HepG2 (cell line): ENCODE data around the gene TMEM9. TPM values are rescaled to one million over a fixed set of nuclear protein-coding genes. Genes with fewer than 3 reads are reported as not detected.

Source experiments
- ARHGAP35 ChIP-seq: sonication (generic); formaldehyde crosslinking; IDR thresholded peaks from 2 replicates; pipeline ENCODE4 v1.9.0; 2022; ENCODE audit warnings: mild to moderate bottlenecking, inconsistent platforms, moderate library complexity, missing genetic modification reagents, borderline replicate concordance
- ATF1 ChIP-seq: IDR thresholded peaks from 2 replicates; pipeline ENCODE4 v1.6.1; 2016; ENCODE audit warnings: mild to moderate bottlenecking, control low read depth
- ATF7 ChIP-seq, 2 experiments: fragments of 450-650 bp in 1 of 2; sonication (generic) in 1 of 2; formaldehyde crosslinking in 1 of 2; IDR thresholded peaks; 2 replicates each; pipeline versions ENCODE4 v1.4.0 to v1.6.1; 2016 to 2020; ENCODE audit warnings: antibody characterized with exemption in 1 of 2, mild to moderate bottlenecking in 1 of 2, missing genetic modification reagents in 1 of 2
- CBX1 ChIP-seq: IDR thresholded peaks from one replicate; pipeline ENCODE4 v1.6.1; 2016; ENCODE audit warnings: antibody characterized with exemption, low read depth
- CBX2 ChIP-seq, 2 experiments: fragments of 200-600 bp in 1 of 2; sonication (generic); formaldehyde crosslinking in 1 of 2; IDR thresholded peaks; 2 replicates each; pipeline versions ENCODE4 v1.7.0 to v1.8.1; 2018 to 2022; ENCODE audit warnings: low read depth in 2 of 2, low read length in 1 of 2, mild to moderate bottlenecking in 1 of 2, missing genetic modification reagents in 1 of 2
- CTCF ChIP-seq: sonication (generic); formaldehyde crosslinking; IDR thresholded peaks from 2 replicates; pipeline ENCODE4 v1.5.0; 2020; ENCODE audit warnings: mild to moderate bottlenecking, missing genetic modification reagents, moderate library complexity
- DMAP1 ChIP-seq: IDR thresholded peaks from 2 replicates; pipeline ENCODE4 v1.6.1; 2016
- ESRRA ChIP-seq: sonication (generic); formaldehyde crosslinking; IDR thresholded peaks from 2 replicates; pipeline ENCODE4 v1.5.1; 2020; ENCODE audit warnings: mild to moderate bottlenecking, low read depth, missing genetic modification reagents
- HMG20B ChIP-seq: conservative IDR thresholded peaks from 2 replicates; pipeline ENCODE4 v1.6.1; 2016; ENCODE audit warnings: missing genetic modification reagents, missing compliant biosample characterization
- LBX2 ChIP-seq: sonication (generic); formaldehyde crosslinking; IDR thresholded peaks from 2 replicates; pipeline ENCODE4 v1.5.0; 2020; ENCODE audit warnings: missing genetic modification reagents, mild to moderate bottlenecking, borderline replicate concordance
- NFIB ChIP-seq: sonication (generic); formaldehyde crosslinking; IDR thresholded peaks from 2 replicates; pipeline ENCODE4 v1.9.0; 2021; ENCODE audit warnings: missing genetic modification reagents, mild to moderate bottlenecking, borderline replicate concordance
- NFKBIZ ChIP-seq: IDR thresholded peaks from 2 replicates; pipeline ENCODE4 v1.6.1; 2018; ENCODE audit warnings: missing genetic modification reagents, missing compliant biosample characterization
- NR2F6 ChIP-seq, 2 experiments: IDR thresholded peaks; 2 replicates each; pipeline ENCODE4 v1.6.1; 2016; ENCODE audit warnings: antibody characterized with exemption in 1 of 2, mild to moderate bottlenecking in 1 of 2
- PAF1 ChIP-seq: IDR thresholded peaks from 2 replicates; pipeline ENCODE4 v1.6.1; 2016; ENCODE audit warnings: missing genetic modification reagents, missing compliant biosample characterization
- RAD21 ChIP-seq: fragments of 450-650 bp; formaldehyde crosslinking; IDR thresholded peaks from 2 replicates; pipeline ENCODE4 v1.5.0; 2020; ENCODE audit warnings: mild to moderate bottlenecking
- SAP130 ChIP-seq: IDR thresholded peaks from 2 replicates; pipeline ENCODE4 v1.6.1; 2016; ENCODE audit warnings: low read depth
- SIX1 ChIP-seq: sonication (generic); formaldehyde crosslinking; IDR thresholded peaks from 2 replicates; pipeline ENCODE4 v1.4.0; 2020; ENCODE audit warnings: missing genetic modification reagents, borderline replicate concordance
- THAP9 ChIP-seq: sonication (generic); formaldehyde crosslinking; IDR thresholded peaks from 2 replicates; pipeline ENCODE4; 2020; ENCODE audit warnings: missing genetic modification reagents, mild to moderate bottlenecking, borderline replicate concordance
- ZBTB42 ChIP-seq: sonication (generic); formaldehyde crosslinking; IDR thresholded peaks from 2 replicates; pipeline ENCODE4 v1.5.0; 2020; ENCODE audit warnings: mild to moderate bottlenecking, missing genetic modification reagents
- ZBTB7B ChIP-seq: sonication (generic); formaldehyde crosslinking; IDR thresholded peaks from 2 replicates; pipeline ENCODE4 v1.4.0; 2020; ENCODE audit warnings: missing genetic modification reagents
- ZNF101 ChIP-seq: sonication (generic); formaldehyde crosslinking; IDR thresholded peaks from 2 replicates; pipeline ENCODE4 v1.4.0; 2020; ENCODE audit warnings: mild to moderate bottlenecking, low read depth, missing genetic modification reagents, borderline replicate concordance
- ZNF382 ChIP-seq: sonication (generic); formaldehyde crosslinking; IDR thresholded peaks from 2 replicates; pipeline ENCODE4 v1.5.0; 2020; ENCODE audit warnings: missing genetic modification reagents, mild to moderate bottlenecking, borderline replicate concordance
- ZNF614 ChIP-seq: IDR thresholded peaks from 2 replicates; pipeline ENCODE4 v1.6.1; 2018; ENCODE audit warnings: missing biosample characterization, missing genetic modification reagents, inconsistent platforms, borderline replicate concordance
- ZNF775 ChIP-seq: sonication (generic); formaldehyde crosslinking; IDR thresholded peaks from 2 replicates; pipeline ENCODE4 v1.4.0; 2020; ENCODE audit warnings: missing genetic modification reagents, mild to moderate bottlenecking, moderate library complexity, borderline replicate concordance
- ZSCAN9 ChIP-seq: IDR thresholded peaks from 2 replicates; pipeline ENCODE4 v1.6.1; 2016; ENCODE audit warnings: borderline replicate concordance
- polyA plus RNA-seq, 8 experiments: library from polyadenylated mRNA; depleted of rRNA in 3 of 8; stranded (reverse) in 7 of 8; unstranded in 1 of 8; fragments of >200 nt; fragmentation: Illumina TruSeq in 4 of 8; extraction: Trizol in 4 of 8; gene quantifications; 2 replicates each; pipeline versions ENCODE4 v1.2.1 to v1.2.3, GENCODE V29; 2011 to 2016; ENCODE audit warnings: low read depth in 4 of 8, missing spikeins in 1 of 8, mixed read lengths in 1 of 8; ENCODE audit not compliant: insufficient read depth in 1 of 8
- total RNA-seq, 5 experiments: library from RNA; depleted of rRNA; stranded (reverse); fragments of >200 nt; fragmentation: Illumina TruSeq; extraction: Trizol; gene quantifications; 2 replicates each; pipeline ENCODE4 v1.2.3, GENCODE V29; 2016; ENCODE audit warnings: low read depth in 1 of 5

Gene TMEM9
- total and polyA plus RNA-seq, 2 of the 13 experiments (the other 11 are each of a cell fraction or from before 2014, with no cell fraction given): 60.9 to 102 TPM

GRCh38 chr1:201171063-201172036 is 17.1 kb upstream of the TMEM9 start (continued):
- TF ChIP-seq CTCF (CRISPR knock-in tag): peak; percentile 69
- no peak for TF ChIP-seq ZNF775 (CRISPR knock-in tag)
- TF ChIP-seq DMAP1 (CRISPR knock-in tag): no peak; the same call in none of the 2 replicates
- TF ChIP-seq ZNF614 (CRISPR knock-in tag): no peak
- TF ChIP-seq ZBTB7B (CRISPR knock-in tag): peak; percentile 71; the same call in 1 of the 2 replicates
- peak; percentile 64; the same call in 1 of the 2 replicates for TF ChIP-seq RAD21
- no peak; the same call in 1 of the 2 replicates for TF ChIP-seq THAP9 (CRISPR knock-in tag)
- no peak for TF ChIP-seq ESRRA (CRISPR knock-in tag)
- TF ChIP-seq NFKBIZ (CRISPR knock-in tag): no peak
- 0 out of 2 replicates have a peak, but pooled peaks have one; percentile 5 for TF ChIP-seq SAP130 (CRISPR knock-in tag)
- TF ChIP-seq ZNF101: no peak
- TF ChIP-seq ZNF382 (CRISPR knock-in tag): no peak
- TF ChIP-seq ATF1 (CRISPR knock-in tag): peak; percentile 85
- TF ChIP-seq ARHGAP35 (CRISPR knock-in tag): no peak; the same call in 1 of the 2 replicates
- no peak for TF ChIP-seq CBX2 (IDR thresholded peaks at IDR 0.05; ENCODE audit: low read depth, low read length)
- no peak for TF ChIP-seq CBX2 (CRISPR knock-in tag; IDR thresholded peaks at IDR 0.05; ENCODE audit: low read depth)
- no peak for TF ChIP-seq ZBTB42 (CRISPR knock-in tag)
- TF ChIP-seq SIX1 (CRISPR knock-in tag): no peak
- TF ChIP-seq CBX1: peak; percentile 19
- no peak for TF ChIP-seq LBX2 (CRISPR knock-in tag)
- TF ChIP-seq ATF7 (IDR thresholded peaks at IDR 0.05): peak; percentile 98
- peak; percentile 98 for TF ChIP-seq ATF7 (CRISPR knock-in tag; IDR thresholded peaks at IDR 0.05)
- TF ChIP-seq HMG20B: no peak
- no peak for TF ChIP-seq NFIB (CRISPR knock-in tag)
- no peak for TF ChIP-seq NR2F6 (IDR thresholded peaks at IDR 0.05)
- TF ChIP-seq NR2F6 (CRISPR knock-in tag; IDR thresholded peaks at IDR 0.05): no peak
- TF ChIP-seq PAF1: no peak
- no peak for TF ChIP-seq ZSCAN9 (CRISPR knock-in tag)
